ENCODE results near the gene FZR1.
"Not testable (repeated sequence)": the region's sequence is repeated elsewhere in the genome, so short reads cannot be mapped to it uniquely, and the experiment has no call there.

The FZR1 gene

DNA sequence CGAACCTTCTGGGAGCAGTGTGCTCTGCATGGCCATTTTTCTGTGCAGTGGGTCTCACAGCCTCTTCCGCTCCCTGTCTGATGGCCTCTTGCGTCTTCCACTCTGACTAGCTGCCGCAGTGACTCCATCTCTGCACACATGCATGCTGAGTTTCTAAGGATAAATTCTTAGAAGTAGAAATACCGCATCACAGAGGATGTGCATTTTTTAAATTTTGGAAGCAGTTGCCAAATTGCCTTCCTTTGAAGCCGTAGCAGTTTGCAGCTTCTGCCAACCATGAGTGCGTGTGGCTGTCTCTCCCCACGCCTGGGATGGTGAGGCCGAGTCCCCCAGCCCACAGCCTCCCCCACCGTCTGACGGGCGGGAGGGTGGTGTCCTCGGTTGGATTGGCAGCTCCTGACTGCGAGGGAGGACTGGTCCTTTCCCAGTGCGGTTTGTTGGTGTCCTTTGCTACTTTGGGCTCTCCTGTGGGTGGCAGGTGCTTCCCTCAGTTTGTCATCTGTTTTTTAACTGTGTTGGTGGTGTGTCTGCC, 9.8 kb downstream of the FZR1 start:
- no peak for DNase-seq

DNA sequence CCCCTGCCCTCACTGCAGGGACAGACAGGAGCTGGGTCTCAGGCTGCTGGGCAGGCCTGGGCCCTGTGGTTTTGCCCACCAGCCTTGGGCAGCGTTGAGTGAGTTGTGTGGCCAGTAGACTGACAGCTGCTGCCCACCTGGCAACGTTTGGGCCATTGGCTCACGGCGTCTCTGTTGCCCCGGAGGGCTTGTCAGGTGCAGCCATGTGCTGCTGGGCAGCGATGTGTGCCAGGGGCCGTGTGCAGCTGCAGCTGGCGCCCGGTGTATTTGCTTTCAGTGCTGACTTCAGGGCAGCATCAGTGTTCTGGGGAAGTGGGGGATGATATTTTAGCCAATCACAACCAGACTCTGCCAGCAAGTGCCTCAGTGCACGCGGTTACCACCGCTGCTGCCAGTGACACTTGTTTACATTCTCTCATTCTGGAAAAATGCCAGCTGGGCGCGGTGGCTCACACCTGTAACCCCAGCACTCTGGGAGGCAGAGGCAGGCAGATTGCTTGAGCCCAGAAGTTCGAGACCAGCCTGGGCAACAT, 10.6 kb downstream of the FZR1 start:
- peak in 5 of 6 experiments; percentile 14 to 70 (median 42) for DNase-seq

DNA sequence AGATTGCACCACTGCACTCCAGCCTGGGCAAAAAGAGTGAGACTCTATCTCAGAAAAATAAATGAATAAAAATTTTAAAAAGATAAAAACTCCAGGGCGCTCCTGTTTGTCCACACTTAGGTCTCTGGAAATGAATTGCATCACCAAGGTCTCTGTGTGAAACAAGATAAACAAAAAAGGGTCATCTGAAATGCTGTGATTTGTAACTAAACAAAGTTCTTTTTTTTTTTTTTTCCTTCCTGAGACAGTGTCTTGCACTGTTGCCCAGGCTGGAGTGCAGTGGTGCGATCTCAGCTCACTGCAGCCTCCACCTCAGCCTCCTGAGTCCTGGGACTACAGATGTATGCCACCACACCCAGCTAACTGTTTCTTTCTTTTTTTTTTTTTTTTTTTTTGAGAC, 11.5 kb downstream of the FZR1 start:
- no peak for DNase-seq

DNA sequence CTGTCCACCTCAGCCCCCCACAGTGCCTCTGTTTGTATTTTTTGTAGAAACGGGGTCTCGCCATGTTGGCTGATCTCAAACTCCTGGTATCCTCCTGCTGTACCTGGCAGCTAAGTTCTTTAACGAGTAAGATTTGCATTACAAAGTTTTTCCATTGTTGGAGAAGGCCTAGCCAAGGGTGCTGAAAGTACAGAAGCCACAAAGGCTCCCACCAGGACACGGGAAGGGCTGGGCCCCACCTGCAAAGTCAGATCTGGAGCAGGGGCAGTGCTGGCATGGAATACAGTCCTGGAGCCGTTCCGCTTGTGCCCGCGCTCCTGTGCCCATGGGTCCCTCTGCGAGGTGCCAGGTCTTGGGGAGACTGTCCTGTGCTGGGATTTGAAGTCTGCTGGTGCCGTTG, 12.1 kb downstream of the FZR1 start:
- DNase-seq = no peak

DNA sequence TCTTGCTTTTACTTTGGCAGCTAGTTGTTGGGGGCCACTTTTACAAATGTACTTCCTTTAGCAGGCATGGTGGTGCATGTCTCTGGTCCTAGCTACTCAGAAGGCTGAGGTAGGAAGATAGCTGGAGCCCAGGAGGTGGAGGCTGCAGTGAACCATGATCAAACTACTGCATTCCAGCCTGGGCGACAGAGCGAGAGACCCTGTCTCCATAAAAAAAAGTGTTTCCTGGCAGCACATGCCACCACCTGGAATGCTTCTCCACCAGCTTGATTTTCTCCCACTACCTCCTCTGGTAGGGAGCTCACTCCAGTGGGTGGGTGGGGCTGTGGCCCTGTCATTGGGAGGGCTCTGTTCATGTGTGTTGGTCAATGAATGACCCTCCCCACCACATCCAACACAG, 12.5 kb downstream of the FZR1 start:
- DNase-seq = no peak

DNA sequence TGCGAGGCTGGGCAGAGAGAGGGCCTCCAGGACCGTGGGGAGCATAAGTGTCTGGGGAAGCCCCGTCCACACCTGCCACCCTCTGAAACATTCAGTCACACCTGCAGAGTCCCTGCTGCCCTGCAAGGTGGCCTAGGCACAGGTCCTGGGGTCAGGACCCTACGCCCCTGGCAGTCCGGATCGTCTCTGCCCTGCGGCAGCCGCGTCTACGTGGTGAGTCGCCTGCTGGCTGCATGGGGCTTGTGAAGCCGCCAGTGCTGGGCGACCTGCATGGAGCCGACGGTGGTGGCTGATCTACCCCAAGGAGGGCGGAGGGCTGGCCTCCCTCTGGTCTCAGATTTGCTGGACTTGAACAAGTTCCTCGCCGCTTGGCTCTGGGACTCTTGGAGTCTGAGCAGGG, 13.0 kb downstream of the FZR1 start:
- DNase-seq = no peak

DNA sequence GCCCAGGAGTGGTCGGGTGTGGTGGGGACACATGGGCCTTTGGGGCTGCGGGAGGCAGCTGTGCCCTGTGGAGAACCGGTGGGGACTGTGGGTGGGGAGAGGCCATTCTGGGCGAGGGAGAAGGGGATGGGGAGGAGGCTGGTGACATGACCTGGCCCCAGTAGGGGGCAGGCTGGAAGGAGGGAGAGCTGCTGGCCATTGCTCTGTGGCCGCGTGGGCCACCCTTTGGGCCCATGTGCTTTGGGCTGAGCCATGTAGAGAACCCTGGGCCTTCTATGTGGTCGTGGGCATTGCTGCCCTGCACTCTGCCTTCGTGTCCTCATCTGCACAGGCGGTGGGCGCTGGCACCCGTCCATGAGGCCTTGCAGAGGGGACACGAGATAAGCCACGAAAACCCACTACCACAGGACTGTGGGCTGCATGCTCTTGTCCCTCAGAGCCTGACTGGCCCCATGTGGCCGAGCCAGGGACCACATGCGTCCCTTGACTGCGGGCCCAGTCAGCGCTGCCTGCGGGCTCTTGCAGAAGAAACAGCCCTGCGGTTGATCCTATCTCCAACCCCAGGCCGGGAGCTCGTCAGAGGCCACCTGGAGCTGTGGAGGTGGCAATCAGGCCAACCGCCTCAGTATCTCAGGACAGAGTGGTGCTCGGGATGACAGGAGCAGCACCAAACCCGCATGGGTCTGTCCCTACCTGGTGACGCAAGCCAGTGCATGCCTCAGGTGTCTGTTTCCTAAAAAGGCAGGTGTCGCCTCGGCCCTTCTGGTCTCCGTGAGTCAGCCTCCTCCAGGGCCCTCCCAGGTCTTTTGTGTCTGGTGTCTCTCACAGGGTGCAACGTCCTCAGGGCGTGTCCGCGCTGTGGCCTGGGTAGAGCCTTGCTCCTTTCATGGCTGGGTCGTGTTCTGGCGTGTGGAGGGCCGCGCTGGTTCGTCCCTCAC, 14.3 kb downstream of the FZR1 start:
- no peak for DNase-seq

DNA sequence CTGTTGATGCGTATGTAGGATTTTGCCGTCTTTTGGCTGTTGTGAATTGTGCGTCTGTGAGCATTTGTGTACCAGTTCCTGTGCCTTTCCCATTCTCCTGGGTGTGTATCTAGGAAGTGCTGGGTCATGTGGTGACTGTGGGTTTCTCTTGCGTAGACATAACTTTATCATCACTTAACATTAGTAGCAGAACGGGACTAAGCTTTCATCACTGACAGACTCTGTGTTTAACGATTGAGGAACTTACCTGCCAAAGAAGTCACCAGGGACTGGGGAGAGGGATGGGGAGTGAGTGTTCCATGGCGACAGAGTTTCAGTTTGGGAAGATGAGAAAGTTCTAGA, 15.0 kb downstream of the FZR1 start:
- DNase-seq = no peak

DNA sequence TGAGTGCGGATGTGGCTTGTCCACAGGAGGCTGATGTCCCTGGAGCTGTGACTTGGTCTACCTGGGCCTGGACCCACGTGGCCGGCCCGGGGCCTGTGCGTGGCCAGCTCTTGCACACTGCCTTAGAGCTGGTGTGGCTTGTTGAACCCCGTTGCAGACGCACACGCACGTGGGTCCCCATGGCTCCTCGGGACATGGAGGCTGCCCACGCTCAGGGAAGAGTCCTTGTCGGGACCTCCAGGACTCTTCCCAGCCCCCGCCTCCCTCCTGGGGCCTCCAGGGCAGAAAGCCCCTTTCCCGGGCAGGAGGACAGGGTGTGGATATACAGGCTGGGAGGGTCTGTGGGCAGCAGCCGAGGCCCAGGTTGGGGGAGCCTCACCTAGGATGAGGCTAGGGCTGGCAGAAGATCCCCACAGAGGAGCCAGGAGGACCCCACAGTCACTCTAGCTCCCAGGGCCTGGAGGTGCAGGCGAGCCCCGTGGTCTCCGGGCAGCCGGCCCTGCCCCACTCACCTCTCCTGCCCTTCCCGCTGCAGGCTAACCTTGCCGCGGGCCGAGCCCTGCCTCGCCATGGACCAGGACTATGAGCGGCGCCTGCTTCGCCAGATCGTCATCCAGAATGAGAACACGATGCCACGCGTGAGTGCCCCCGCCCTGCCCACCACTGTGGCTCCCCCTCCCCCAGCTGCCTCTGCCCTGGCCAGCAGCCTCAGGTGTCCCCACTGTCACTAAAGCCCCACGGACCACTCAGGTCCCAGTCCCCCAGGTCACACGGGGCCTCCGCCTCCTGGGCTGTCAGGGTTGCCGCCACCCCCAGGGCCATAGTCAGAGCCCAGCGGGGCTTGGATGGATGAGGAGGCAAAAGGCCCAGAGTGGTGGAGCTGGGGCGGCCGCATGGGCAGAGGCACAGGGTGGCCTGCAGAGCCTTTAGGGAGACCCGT, 16.6 kb downstream of the FZR1 start:
- no peak for DNase-seq

DNA sequence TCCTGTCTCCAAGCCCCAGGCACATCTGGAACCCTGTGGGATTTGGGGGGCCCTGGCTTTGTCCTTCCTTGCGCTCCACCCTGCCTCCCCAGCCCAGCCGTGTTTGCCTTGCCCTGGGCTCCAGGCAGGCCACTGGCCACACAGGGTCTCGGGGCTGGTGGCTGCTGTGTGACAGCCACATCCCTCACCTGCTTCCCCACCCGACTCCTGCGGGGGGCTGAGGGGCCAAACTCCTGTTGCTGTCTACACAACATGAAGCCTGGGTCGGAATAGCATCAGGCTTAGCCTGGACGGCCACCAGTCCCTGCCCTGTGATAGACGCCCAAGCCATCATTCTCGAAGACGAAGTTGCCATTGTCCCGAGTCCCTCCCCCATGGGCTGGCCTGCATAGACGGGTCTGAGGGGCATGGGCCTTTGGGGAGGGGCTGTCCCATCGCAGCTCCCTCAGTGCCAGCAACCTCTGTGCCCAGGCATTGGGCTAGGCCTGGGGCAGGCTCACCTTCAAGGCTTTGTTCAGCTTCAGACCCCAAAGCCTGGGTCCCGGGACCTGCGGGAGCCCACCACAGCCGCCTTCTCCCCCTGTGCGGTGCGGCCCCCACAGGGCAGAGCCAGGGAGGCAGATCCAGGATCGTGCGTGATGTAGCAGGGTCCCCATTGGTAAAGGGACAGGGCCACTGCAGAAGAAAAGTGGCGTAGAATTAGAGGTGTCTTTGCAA, 17.4 kb downstream of the FZR1 start:
- no peak for DNase-seq

DNA sequence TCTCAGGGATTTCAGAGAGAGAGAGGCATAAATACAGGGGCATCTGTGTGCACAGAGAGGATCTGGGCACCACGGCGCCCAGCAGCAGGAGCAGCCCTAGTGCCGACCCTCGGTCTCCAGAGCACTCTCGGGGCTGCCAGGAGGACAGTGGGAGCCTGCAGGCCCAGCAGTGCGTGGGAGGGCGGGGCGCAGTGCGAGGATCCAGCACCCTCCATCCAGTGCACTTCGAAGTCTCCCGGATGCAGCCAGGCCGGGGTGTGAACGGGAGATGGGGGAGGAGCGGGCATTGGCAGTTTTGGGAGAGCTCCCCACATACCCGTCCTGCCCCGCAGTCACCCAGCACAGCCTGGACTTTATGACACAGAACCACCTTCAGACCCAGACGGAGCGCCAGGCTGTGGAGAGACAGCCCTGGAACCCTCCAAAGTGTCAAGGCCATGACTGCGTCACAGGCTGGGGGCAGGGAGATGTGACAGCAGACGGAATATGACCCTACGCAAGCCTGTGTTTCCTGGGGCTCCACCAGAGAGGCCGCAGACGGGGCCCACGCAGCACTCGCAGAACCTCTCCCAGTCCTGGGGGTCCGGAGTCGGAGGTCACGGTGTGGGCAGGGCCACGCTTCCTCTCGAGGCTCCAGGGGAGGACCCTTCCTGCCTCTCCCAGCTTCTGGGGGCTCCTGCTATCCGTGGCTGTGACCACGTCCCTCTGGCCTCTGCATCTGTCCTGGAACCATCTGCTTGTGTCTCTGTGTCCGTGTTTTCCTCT, 18.1 kb downstream of the FZR1 start:
- no peak for DNase-seq

DNA sequence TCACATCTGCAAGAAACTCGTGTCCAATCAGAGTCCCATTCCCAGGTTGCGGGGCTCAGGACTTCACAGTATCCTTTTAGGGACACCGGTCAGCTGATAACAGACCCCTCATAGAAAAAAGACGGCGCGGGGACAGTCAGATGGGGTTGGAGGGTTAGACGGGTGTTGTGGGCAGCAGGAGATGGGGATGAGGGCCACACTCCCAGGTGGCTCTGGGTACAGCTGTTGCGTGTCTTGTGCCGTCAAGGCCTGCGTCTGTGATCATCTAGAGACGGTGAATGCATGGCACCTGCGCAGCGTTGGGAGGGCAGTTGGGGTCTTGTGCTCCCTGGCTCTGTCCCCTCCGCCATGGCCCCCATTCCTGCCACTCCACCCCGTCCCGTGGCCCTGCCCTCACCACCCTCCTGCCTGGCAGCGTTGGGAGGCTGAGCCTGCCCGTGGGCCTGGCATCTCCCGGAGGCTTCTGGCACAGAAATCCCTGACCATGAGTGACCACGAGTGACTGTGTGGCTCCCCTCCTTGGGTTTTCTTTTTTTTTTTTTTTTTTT, 18.9 kb downstream of the FZR1 start:
- DNase-seq = no peak

DNA sequence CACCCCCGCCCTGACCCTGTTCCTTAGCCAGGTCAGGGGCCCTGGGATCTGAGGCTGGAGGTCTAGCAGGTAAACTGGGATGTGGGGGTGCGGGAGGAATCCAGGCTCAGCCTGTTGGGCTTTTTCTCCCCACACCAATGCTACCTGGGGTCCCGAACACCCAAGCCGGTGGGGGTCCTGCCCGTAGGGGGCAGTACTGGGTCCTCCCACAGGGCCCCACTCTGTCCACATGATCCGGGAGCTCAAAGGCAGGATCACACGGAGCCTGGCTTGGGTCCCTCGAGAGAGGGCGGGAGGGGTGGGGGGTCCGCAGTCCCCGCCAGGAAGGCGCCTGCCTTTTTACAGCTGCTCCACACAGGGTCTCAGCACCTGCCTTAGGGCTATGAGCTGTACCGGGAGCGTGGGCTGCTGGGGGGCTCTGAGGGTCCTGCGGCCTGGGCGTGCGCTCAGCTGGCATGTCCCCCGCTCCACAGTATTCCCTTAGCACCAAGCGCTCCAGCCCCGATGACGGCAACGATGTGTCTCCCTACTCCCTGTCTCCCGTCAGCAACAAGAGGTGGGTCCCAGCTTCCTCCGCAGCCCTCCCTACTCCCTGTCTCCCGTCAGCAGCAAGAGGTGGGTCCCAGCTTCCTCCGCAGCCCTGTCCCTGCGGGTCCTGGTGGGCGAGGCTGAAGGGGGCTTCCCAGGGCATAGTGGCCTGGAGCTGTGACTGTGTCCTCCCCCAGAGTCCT, 20.6 kb downstream of the FZR1 start:
- no peak for DNase-seq

DNA sequence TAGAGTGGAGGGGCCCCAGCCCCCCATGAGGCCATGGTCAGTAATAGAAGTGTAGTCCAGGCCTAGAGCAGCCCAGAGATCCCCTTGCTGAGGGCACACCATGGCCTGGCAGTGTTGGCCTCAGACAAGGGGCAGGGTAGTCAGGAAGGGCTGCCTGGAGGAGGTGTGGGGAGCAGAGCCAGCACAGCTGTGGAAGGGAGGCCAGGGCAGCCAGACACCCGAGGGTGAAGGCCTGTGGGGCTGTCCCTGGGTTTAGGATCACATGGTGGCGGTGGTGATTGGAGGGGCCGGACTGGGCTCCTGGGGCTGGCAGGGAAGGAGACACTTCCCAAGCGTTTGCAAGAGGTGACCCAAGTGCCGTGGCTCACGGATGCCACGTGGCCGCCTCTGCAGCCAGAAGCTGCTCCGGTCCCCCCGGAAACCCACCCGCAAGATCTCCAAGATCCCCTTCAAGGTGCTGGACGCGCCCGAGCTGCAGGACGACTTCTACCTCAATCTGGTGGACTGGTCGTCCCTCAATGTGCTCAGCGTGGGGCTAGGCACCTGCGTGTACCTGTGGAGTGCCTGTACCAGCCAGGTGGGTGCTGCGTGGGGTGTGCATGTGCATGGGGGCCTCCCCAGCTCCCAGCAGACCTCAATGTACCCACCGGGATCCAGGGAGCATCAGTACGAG, 21.3 kb downstream of the FZR1 start:
- no peak for DNase-seq

DNA sequence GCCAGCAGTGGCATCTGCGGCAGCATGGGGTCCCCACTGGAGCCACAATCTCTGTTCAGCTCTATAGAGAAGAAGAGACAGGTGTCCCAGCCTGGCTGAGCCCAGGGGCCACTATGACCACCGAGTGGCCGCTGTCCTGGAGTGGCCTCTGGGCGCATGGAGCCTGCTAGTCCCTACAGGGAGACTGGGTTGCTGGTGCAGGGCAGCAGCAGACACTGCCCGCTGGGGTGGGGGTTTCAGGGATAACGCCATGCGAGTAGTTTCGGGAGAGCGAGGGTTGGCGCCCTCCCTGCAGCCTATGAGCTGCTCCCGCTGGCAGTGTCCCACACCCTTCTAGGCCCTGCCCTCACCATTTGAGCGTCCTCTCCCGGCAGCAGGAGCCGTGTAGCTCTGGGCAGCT, 22.0 kb downstream of the FZR1 start:
- DNase-seq = no peak

DNA sequence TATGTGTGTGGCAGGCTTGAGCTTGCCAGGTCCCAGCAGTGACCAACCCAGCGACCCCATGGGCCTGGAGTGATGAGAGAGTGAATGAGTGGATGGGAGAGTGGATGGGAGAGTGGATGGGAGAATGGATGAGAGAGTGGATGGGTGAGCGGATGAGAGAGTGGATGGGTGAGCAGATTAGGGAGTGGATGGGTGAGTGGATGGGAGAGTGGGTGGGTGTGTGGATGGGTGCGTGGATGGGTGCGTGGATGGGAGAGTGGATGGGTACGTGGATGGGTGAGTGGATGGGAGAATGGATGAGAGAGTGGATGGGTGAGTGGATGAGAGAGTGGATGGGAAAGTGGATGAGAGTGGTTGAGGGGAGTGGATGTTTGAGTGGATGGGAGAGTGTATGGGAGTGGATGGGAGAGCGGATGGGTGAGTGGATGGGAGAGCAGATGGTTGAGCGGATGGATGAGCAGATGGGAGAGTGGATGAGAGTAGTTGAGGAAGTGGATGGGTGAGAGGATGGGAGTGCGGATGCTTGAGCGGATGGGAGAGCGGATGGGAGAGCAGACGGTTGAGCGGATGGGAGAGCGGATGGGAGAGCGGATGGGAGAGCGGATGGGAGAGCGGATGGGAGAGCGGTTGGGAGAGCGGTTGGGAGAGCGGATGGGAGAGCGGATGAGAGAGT, 22.6 kb downstream of the FZR1 start:
- DNase-seq = no peak

DNA sequence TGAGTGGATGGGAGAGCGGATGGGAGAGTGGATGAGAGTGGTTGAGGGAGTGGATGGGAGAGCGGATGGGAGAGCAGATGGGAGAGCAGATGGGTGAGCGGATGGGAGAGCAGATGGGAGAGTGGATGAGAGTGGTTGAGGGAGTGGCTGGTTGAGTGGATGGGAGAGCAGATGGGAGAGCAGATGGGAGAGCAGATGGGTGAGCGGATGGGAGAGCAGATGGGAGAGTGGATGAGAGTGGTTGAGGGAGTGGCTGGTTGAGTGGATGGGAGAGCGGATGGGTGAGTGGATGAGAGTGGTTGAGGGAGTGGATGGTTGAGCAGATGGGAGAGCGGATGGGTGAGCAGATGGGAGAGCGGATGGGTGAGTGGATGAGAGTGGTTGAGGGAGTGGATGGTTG, 23.2 kb downstream of the FZR1 start:
- not testable (repeated sequence) for DNase-seq

DNA sequence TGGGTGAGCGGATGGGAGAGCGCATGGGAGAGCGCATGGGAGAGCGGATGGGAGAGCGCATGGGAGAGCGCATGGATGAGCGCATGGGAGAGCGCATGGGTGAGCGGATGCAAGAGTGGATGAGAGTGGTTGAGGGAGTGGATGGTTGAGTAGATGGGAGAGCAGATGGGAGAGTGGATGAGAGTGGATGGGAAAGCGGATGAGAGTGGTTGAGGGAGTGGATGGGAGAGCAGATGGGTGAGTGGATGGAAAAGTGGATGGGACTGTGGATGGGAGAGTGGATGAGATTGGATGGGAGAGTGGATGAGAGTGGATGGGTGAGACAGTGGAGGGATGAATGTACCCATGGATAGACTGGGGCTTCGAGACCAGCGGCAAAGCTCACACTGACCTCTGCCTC, 24.3 kb downstream of the FZR1 start:
- no peak for DNase-seq

DNA sequence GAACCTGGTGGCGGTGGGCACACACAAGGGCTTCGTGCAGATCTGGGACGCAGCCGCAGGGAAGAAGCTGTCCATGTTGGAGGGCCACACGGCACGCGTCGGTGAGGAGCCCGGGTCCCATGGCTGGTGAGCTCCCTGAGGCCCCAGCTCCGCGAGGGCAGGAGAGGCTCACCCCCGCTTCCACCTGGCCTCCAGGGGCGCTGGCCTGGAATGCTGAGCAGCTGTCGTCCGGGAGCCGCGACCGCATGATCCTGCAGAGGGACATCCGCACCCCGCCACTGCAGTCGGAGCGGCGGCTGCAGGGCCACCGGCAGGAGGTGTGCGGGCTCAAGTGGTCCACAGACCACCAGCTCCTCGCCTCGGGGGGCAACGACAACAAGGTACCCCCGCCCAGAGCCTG, 25.6 kb downstream of the FZR1 start:
- no peak for DNase-seq
